ENCODE measurements around the gene ADIG.

Gene ADIG

GRCh38 chr20:38581013-38581412, at the start of gene ADIG:
ADIG (plus strand) TSS chr20:38581197; CDS start chr20:38581251, 54 bp downstream.
- DNase-seq = peak; percentile 76

DNA sequence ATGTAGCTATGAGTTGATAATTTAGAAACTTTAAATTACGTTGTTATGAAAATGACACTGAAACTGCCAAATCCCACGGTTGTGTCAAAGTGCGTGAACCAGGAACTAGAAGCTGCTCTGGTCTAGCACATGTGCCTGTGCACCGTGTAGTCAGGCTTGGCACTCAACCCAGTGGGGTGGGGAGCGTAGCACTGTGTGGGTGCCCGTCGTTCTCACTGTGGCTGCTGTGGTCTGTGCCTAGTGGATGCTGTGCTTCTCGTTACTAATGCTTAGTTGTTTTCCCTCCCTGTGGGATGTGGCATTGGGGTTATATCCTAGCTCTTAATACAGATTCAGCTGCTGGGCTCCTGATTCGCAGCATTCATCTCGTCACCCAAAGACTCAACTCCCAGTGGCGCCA, 46.2 kb upstream of the ADIG start:
- DNase-seq = no peak

DNA sequence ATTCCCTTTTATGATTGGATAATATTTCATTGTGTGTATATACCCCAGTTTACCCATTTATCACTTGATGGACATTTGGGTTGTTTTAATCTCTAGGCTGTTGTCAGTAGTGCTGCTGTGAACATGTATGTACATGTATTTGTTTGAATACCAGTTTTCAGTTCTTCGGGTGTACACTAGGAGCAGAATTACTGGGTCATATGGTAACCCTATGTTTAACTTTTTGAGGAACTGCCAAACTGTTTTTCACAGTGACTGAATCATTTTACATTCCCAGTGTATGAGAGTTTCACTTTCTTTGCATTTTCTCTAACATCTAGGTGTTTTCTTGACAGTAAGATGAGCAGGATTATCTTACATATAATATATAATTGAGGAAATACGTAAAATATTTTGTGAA, 44.7 kb upstream of the ADIG start:
- no peak for DNase-seq

GRCh38 chr20:38537176-38537575, 43.8 kb upstream of the ADIG start:
- no peak for DNase-seq

DNA sequence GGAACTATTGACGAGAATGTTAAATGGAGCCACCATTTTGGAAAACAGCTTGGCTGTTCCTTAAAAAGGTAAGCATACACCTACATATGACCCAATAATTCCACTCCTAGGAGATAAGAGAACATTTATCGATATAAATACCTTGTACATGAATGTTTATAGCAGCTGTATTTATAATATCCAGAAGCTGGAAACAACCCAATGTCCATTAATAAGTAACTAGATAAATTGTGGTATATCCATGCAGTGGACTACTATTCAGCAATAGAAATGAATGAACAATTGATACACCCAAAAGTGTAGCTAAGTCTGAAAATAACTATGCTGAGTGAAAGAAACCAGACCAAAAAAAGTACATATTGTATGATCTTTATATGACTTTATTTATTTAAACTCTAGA, 42.2 kb upstream of the ADIG start:
- DNase-seq = no peak

DNA sequence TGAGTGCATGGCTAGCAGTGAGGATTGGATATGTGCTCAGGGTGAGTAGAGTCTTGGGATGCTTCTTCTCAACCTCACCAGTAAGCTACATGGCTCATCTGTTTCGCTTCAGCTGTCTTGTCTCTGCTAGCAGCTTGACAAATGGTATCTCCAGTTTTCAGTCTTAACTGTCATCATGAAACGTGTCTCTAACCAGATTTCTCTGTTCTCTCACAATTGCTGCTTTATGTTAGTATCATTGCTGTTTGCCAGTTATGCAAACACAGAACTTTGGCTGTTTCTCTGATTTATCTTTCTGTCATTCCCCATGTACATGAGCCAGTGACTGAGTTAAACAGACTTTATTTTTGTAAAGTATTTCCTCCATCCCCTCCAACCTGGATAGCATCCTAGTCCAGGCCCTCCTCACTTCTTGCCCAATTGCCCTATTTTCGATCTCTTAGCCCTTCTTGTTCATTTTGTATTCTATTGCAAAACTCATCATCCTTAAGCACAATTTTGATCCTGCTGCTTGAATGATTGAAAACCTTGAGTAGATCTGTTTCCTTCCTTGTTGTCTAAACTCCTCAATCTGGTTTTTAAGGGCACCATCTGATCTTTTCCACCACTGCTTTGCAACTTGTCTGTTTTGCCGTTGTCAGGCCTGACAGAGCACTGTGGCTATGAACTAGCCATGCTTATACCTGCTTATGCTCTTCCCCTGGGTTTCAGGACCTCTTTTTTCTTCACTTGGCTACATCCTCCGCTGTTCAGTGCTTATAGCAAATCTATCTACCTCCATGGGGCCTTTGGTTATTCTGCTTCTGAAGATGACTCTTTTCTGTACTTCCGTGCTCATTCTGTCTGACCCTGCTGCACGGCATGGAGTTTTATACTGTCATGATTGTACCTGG, 37.7 kb upstream of the ADIG start:
- no peak for DNase-seq

- no peak for DNase-seq
Measured at GRCh38 chr20:38545771-38546170, 35.2 kb upstream of the ADIG start.

GRCh38 chr20:38547288-38548085, 33.5 kb upstream of the ADIG start:
- DNase-seq = no peak

DNA sequence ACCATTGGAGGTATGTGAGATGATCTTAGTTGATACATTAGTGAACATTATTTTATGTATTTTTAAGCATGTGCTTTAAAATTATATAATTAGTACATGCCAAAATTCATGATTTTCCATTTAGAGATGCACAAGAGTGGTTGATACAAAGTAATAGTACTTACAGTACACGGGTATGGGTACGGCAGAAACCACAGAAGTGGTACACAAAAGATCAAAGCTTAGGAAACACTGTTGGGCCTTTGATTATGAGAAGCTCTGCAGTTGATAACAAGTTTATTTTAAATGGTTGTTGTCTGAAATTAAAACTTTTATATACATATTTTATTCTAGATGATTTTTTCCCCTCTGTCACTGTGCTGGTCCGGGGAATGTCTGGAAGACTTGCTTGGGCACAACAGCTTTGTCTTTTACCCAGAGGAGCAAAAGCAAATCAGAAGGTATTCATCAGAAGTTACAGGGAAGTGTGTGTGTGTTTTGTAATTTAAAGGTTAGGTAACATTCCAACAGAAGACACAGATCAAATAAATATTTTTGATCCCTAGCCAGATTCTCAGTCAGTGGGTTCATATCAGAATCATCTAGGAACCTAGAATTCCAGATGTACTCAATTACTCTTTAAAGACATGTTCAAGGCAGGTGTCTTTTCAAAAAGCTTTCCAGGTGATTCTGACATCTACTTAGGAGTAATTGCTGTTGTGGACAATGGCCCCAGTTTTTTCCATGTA, 32.5 kb upstream of the ADIG start:
- DNase-seq = no peak

DNA sequence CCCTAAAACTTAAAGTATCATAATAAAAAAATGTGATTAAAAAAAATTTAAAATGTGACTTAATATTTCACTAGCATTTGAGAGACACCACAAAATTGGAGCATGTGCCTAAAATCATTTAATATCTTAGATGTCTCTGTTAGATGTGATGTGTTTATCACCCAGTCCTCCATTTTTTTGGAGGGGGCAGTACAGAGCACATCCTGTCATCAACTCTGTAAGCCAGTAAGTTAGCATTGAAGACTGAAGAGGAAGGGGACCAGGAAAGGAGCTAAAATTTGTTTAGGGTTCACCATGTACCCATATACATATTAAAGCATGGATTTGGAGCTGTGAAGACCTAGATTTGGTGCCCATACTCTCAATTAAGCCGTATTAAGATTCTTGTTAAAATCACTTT, 30.7 kb upstream of the ADIG start:
- DNase-seq = no peak

- no peak for DNase-seq
Measured at GRCh38 chr20:38551056-38551626, 29.9 kb upstream of the ADIG start.

DNA sequence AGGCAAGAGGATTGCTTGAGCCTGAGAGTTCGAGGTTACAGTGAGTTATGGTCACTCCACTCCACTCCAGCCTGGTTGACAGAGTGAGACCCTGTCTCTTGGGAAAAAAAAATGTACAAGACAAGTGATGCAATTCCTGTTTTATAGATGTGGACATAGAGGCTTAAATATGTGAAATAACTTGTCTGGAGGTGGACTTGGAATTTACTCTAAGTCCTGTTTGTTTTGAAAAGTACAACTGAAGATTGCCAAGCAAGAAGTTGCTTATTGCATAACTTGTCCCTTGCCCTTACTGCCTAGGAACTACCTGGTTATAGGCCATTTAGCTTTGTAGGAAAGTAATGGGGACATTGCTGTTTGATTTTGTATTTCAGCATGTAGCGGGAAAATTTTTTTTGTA, 26.0 kb upstream of the ADIG start:
- no peak for DNase-seq

DNA sequence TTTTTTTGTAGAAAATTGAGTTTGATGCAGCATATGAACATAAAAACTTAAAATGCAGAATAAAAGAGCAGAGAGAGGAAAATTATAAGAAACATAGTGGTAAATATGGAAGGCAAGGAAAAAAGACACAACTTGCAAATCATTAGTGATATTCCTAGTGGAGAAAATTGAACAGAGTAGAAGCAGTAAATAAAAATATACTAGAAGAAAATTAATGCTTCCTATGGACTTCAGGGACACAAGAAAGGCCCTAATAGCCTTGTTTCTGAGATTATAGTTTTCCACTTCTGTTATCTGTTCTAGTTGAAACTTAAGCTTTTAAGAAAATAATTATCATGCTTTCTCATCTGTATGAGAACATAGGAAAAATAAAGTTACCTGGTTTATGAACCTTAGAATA, 25.6 kb upstream of the ADIG start:
- no peak for DNase-seq

DNA sequence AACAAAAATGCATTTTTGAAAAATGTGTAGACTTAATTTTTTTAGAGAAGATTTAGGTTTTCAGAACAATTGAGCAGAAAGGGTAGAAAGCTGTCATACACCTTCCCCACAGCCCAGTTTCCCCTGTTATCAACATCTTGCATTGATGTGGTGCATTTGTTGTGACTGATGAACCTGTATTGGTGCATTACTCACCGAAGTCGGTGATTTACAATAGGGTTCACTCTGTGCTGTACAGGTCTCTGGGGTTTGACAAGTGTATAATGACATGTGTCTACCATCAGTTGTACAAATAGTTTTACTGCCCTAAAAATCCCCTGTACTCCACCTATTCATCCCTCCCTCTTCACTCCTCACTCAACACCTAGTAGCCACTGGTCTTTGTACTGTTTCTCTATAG, 23.8 kb upstream of the ADIG start:
- DNase-seq = no peak

- no peak for DNase-seq
Measured at GRCh38 chr20:38558596-38559360, 22.2 kb upstream of the ADIG start.

- no peak for DNase-seq
Measured at GRCh38 chr20:38559764-38560163, 21.2 kb upstream of the ADIG start.

DNA sequence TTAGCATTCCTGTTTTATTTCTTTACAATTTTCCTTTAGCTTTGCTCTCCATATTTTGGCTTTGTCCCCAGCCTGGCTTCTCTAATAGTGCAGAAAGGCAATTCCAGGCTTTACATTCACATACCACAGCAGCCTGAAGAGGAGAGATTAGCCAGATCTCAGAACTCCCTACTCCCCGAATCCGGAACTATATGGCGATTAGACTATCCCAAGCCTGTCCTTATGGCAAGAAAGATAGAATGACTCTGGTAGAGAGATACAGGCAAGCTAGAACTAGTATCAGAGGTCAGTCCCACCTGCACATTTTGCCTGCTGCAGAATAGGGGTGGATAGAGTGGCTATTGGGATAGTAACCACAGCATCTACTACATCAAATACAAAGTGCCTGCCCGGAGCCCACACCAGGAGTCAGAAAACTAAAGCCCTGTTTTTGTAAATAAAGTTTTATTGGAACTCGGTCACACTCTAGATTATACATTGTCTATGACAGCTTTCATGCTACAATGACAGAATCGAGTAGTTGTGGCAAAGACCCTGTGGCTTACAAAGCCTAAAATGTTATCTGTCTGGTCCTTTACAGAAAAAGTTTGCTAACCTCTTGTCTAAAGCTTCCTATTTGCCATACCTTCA, 17.1 kb upstream of the ADIG start:
- DNase-seq = no peak

- no peak for DNase-seq
Measured at GRCh38 chr20:38564680-38565079, 16.3 kb upstream of the ADIG start.

DNA sequence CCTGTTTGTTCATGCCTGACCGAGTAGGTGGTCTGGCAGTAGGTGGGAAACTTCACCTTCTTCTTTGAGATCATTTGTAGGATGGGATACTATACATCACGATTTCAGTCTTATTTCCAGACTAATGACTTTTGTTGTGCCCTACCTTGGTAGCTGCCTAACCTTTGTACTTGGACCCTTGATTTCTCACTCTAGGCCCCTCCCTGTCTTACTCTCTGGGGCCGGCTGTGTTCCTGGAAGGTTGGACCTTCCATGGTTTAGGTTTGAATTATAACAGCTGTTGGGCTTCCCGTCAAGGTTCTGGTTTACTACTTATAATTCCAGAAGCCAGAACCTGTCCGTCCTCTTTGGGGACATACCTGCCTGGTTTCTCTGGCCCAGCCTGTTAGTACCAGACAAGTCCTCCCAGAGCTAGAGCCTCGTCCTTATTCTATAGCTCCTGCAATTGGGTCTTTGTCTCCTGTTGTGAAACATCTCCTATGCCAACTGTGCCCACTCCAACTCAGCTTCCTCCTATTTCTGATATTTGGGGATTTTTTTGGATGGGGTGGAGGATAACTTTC, 14.9 kb upstream of the ADIG start:
- DNase-seq = no peak

GRCh38 chr20:38569747-38570525, 11.1 kb upstream of the ADIG start:
- DNase-seq = no peak

DNA sequence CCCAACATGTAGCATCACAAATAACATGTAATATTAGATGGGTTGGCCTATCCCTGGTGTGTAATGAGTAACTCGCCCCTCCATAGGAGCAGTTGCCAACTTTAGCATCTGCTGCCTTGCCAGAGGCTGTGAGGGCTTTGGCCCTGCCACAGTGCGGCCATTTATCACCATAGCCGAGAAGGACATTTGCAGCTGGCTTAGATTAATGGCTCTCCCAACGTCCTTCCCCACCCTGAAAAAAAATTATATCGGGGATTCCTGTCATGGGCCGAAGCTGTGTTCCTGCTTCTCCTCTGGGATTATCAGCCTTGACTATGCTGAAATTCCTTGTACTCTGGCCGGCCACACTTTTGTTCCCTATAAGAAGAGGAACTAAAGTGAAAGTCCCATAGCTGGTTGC, 7.6 kb upstream of the ADIG start:
- no peak for DNase-seq

Data from NCI-H187 treated with DMSO at 0.1 percent for 48 hours (cell line).